ENCODE measurements around the gene SFMBT2. TPM values are rescaled to one million over a fixed set of nuclear protein-coding genes. Genes with fewer than 3 reads are reported as not detected.

Gene SFMBT2
- total RNA-seq: 17.8 TPM

- peak; percentile 30 for DNase-seq
Observed at GRCh38 chr10:7410862-7411670, at the start of gene SFMBT2. TSS of gene SFMBT2 (minus strand) at chr10:7411034. CDS start at chr10:7381898, 29,136 bp downstream.

- DNase-seq: no peak
Observed at GRCh38 chr10:7460006-7460405, 49.2 kb upstream of the SFMBT2 start.

DNA sequence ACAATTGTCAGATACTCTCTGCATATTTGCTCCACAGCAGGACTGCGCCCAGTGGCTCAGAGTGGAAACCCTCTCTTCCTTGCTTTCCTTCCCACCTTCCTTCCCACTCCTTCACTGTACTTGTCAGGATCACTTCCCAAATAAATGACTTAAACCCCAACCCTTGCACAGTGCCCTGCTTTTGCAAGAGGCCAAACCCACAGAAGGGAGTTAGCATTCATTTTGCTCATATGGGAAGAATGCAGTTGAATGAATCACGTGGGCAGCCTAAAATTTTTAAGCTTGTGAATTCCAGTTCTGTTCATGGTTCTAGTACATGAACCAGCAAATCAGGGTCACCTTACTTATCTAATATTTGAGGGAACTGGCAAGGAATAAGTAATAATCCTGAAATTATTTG is 47.7 kb upstream of the SFMBT2 start:
- DNase-seq: no peak

DNA sequence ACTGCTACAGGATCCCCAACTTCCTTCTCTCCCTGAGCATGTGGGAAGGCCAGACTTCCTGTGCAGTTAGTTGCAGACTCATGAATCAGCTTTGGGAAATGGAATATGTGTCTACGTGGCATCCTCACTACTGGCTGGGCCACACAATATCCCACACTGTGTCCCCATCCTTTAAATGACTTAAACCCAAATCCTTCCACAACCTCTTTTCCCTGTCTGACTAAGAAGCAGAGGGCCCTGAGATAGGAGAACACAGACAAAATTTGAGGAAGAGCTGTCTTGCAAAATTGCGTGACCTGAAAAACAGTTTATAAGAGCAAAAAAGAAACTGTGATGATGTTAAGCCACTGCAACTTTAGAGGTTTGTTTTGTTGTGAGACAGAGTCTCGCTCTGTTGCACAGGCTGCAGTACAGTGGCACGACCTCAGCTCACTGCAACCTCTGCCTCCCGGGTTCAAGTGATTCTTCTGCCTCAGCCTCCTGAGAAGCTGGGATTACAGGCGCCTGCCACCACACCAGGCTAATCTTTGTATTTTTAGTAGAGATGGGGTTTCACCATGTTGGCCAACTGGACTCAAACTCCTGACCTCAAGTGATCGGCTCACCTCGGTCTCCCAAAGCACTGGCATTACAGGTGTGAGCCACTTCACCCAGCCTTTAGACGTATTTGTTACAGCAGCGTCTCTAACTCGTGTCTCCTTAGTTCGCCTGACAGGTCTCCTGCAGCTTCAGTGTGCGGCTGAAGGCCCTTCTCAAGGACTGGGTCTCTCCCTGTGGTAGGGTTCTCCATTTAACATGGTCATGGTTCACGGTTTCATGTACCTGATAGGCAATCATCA is 46.9 kb upstream of the SFMBT2 start:
- no peak for DNase-seq

DNA sequence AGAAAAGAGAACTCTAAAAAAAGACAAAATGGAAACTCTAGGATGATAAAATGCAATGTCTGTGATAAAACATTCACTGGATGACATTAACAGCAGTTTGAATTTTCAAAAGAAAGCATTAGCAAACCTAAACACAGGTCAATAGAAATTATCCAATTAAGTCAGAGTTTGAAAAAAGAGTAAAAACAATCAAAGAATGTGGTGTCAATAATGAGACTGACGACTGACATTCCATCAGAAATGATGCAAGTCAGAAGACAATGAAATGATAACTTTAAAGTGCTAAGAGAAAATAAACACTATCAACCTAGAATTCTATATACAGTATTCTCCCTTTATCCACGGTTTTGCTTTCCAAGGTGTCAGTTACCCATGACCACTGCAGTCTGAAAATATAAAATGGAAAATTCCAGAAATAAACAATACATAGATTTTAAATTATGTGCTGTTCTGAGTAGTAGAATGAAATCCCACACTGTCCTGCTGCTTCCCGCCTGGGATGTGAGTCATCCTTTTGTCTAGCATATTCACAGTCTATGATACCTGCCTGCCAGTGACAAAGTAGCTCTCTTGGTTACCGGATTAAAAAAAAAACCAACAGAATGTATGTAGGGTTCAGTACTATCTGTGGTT is 38.3 kb upstream of the SFMBT2 start:
- DNase-seq: no peak

- no peak for DNase-seq
Observed at GRCh38 chr10:7445474-7446185, 34.8 kb upstream of the SFMBT2 start.

DNA sequence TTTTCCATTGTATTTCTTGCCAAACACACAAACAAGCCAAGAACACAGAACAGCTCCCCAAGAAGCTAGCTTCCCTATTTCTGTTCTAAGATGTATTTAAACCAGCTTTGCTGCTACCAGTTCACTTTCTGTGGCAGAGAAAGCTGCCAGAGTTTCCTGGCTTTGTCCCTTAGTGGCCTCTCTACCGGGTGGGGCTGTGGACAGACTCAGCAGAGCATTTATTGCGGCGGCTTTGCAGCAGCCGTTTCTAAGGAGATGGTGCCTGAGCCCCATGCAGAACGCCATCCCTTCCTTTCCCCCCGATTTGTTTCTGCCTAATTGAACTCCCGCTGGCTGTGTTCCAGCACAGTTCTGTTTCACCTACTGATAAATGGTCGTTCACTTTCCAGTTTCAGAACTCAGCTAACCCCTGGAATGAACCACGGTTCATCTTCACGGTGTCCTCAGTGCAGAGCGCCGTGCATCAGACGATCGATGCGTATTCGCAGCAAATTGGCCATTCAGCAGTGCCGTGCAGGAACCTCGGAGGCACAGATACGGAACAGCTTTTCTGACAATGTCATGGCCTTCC is 33.8 kb upstream of the SFMBT2 start:
- DNase-seq: peak; percentile 33

- DNase-seq: no peak
Observed at GRCh38 chr10:7443036-7443435, 32.2 kb upstream of the SFMBT2 start.

GRCh38 chr10:7441403-7442147 is 30.7 kb upstream of the SFMBT2 start:
- DNase-seq: no peak

- DNase-seq: no peak
Observed at GRCh38 chr10:7439696-7440095, 28.9 kb upstream of the SFMBT2 start.

GRCh38 chr10:7438196-7438986 is 27.6 kb upstream of the SFMBT2 start:
- no peak for DNase-seq

- DNase-seq: no peak
Observed at GRCh38 chr10:7436490-7437100, 25.8 kb upstream of the SFMBT2 start.

GRCh38 chr10:7435674-7436073 is 24.8 kb upstream of the SFMBT2 start:
- DNase-seq: no peak

- no peak for DNase-seq
Observed at GRCh38 chr10:7434378-7434777, 23.5 kb upstream of the SFMBT2 start.

GRCh38 chr10:7433861-7434260 is 23.0 kb upstream of the SFMBT2 start:
- DNase-seq: no peak

DNA sequence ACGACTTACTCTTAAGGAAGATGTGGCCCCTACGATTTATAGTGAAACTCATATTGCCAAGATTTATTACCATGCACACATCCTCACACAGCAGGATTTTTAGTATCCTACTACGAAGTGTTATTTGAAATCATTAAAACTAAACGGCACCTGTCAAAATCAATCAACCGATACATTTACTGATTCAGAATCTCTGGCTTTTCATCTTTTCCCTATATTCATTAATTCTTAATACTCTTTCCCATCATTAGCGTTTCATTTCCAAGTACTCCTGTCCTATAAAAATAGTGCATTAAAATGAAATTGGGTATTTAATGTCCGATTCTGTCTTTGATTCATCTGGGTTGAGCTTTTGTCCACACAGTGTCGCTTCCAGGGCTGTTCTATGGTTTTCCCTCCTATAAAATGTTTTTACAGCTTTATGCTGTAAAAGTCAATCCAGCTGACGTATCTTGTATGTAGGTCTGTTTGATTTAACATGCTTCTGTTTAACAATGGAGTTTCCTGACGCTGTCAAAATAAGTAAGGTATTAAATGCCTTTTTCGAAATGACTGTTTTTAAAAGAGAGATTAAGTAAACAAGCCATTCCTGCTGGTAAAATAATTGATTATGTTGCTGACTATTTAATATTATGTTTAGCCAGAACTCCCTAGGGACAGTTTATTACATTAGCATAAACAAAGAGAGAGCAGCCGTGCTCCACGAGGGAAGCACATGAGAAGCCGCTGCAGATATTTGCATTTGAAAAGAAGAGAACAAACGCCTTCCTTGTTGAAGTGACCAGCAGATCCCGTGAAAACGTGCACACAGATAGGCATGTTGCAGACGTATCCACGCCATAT is 22.3 kb upstream of the SFMBT2 start:
- DNase-seq: no peak

GRCh38 chr10:7428673-7429350 is 18.0 kb upstream of the SFMBT2 start:
- no peak for DNase-seq

DNA sequence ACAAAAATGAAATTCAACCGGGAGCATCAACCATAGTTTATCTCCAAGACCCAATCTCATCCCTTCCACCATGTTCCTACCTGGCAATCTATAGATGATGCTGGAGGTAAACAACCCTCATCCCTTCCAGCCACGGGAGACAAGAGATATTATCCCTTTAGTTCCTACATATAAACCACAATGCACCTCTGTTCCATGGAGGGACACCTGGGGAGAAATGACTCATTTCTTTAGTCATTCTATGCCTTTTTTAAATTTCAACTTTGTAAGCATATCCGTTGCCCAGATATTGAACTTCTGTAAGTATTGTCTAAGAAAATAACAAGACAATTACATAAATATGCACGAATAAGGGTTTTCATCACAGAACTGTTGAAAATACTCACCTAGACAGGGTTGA is 15.5 kb upstream of the SFMBT2 start:
- DNase-seq: no peak

All from occipital lobe (tissue), 2 donors.